Trophoblast cell (in vitro differentiated cells and primary cell): ENCODE results near the gene TTI1.
A peak's percentile ranks its signal among the peaks of the same experiment; 100 is the strongest.

Experiments
- DNase-seq, 2 donors: peaks; one replicate each; pipeline ENCODE4 v3.0.0-alpha.2; 2016
- H2AFZ ChIP-seq: 2 replicates; pipeline ENCODE4 v1.6.1; 2013; ENCODE audit warnings: low read length, moderate library complexity, mild to moderate bottlenecking; ENCODE audit not compliant: insufficient read depth, poor library complexity
- H2AK5ac ChIP-seq: 2 replicates; pipeline ENCODE4 v1.6.1; 2013; ENCODE audit warnings: mild to moderate bottlenecking, low read length
- H2BK120ac ChIP-seq: 2 replicates; pipeline ENCODE4 v1.6.1; 2013; ENCODE audit warnings: low read length, mild to moderate bottlenecking, moderate library complexity; ENCODE audit not compliant: insufficient read depth, poor library complexity
- H2BK12ac ChIP-seq: 2 replicates; pipeline ENCODE4 v1.6.1; 2013; ENCODE audit warnings: mild to moderate bottlenecking, low read length, moderate library complexity
- H2BK5ac ChIP-seq: 2 replicates; pipeline ENCODE4 v1.6.1; 2013; ENCODE audit warnings: low read length, low read depth, moderate library complexity, mild to moderate bottlenecking; ENCODE audit not compliant: poor library complexity
- H3K14ac ChIP-seq: 2 replicates; pipeline ENCODE4 v1.6.1; 2013; ENCODE audit warnings: mild to moderate bottlenecking, low read length
- H3K18ac ChIP-seq: 2 replicates; pipeline ENCODE4 v1.6.1; 2013; ENCODE audit warnings: mild to moderate bottlenecking, low read length
- H3K23ac ChIP-seq: 2 replicates; pipeline ENCODE4 v1.6.1; 2013; ENCODE audit warnings: low read length
- H3K27ac ChIP-seq: 2 replicates; pipeline ENCODE4 v1.5.1; 2013; ENCODE audit warnings: low read depth, mild to moderate bottlenecking, inconsistent platforms, low read length, moderate library complexity
- H3K27me3 ChIP-seq: 2 replicates; pipeline ENCODE4 v1.6.1; 2013; ENCODE audit warnings: inconsistent platforms, mild to moderate bottlenecking, low read length, moderate library complexity; ENCODE audit not compliant: insufficient read depth
- H3K36me3 ChIP-seq, 2 experiments: 1 replicate in 1 of 2; 2 replicates in 1 of 2; pipeline ENCODE4 v1.6.1; 2013; ENCODE audit warnings: low read length in 2 of 2, mild to moderate bottlenecking in 2 of 2, moderate library complexity in 1 of 2; ENCODE audit not compliant: insufficient read depth in 2 of 2, control insufficient read depth in 1 of 2
- H3K4ac ChIP-seq: 2 replicates; pipeline ENCODE4 v1.6.1; 2013; ENCODE audit warnings: low read depth, mild to moderate bottlenecking, low read length, moderate library complexity
- H3K4me1 ChIP-seq, 2 experiments: 1 replicate in 1 of 2; 2 replicates in 1 of 2; pipeline ENCODE4 v1.6.1; 2013; ENCODE audit warnings: low read length in 2 of 2, mild to moderate bottlenecking in 2 of 2, moderate library complexity in 1 of 2; ENCODE audit not compliant: insufficient read depth in 2 of 2, control insufficient read depth in 1 of 2
- H3K4me2 ChIP-seq: 2 replicates; pipeline ENCODE4 v1.6.1; 2013; ENCODE audit warnings: inconsistent platforms, mild to moderate bottlenecking, low read length, moderate library complexity
- H3K4me3 ChIP-seq: 2 replicates; pipeline ENCODE4 v1.5.1; 2013; ENCODE audit warnings: mild to moderate bottlenecking, low read depth, low read length, inconsistent platforms
- H3K79me1 ChIP-seq: one replicate; pipeline ENCODE4 v1.6.1; 2013; ENCODE audit warnings: low read length
- H3K79me2 ChIP-seq: 2 replicates; pipeline ENCODE4 v1.6.1; 2013; ENCODE audit warnings: low read length, mild to moderate bottlenecking; ENCODE audit not compliant: control insufficient read depth, insufficient read depth, poor library complexity
- H3K9ac ChIP-seq: 2 replicates; pipeline ENCODE4 v1.6.1; 2013; ENCODE audit warnings: mild to moderate bottlenecking, low read length
- H3K9me3 ChIP-seq: 2 replicates; pipeline ENCODE4 v1.6.1; 2013; ENCODE audit warnings: low read depth, mild to moderate bottlenecking, control low read depth, inconsistent platforms, low read length; ENCODE audit not compliant: insufficient read depth
- H4K12ac ChIP-seq: 2 replicates; pipeline ENCODE4 v1.6.1; 2013; ENCODE audit warnings: low read depth, mild to moderate bottlenecking, low read length, moderate library complexity
- H4K8ac ChIP-seq: 2 replicates; pipeline ENCODE4 v1.6.1; 2013; ENCODE audit warnings: low read depth, mild to moderate bottlenecking, low read length, moderate library complexity
- H4K91ac ChIP-seq: one replicate; pipeline ENCODE4 v1.6.1; 2013; ENCODE audit warnings: low read depth, mild to moderate bottlenecking, low read length, moderate library complexity
- WGBS: extraction: QIAGEN DNeasy Blood & Tissue Kit; methylation state at CpG from one replicate; pipeline ENCODE4 v1.1.7; 2013; ENCODE audit warnings: missing lambda C conversion rate; ENCODE audit not compliant: insufficient read length, insufficient coverage; ENCODE audit errors: extremely low coverage; 5-methylcytosine and 5-hydroxymethylcytosine counted together

TTI1 gene

DNA sequence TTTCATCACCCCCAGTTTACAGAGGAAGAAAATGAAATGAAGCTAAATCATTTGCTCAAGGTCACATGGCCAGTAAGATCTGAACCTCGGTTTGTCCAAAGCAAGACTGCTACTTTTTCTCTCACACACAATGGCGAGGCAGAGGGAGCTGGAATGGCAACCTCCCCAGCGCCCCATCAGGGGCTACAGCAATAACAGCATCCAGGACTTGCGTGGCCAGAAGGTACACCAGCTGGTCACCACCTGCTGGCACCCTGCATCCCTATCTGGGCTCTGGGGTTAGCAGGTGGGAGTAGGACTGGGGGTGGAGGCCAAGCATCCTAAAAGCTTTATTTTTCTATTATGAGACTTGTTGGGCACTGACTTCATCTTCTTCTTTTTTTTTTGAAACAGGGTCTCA lies 41.3 kb downstream of the TTI1 start:
- Histone ChIP-seq H2BK120ac (no peak overlapping the region), H3K14ac (no peak overlapping the region), H2BK12ac (no peak overlapping the region), H3K4me1 (peaks cover 0 to under 1% of the 10 kb centered on the region in 2 experiments), H3K36me3 (peaks cover 23 to 42% of the 10 kb centered on the region in 2 experiments), H3K79me2 (no peaks in the 10 kb centered on the region), H2BK5ac (no peak overlapping the region), H3K9ac (no peak overlapping the region), H4K91ac (no peak overlapping the region), H2AK5ac (no peak overlapping the region), H4K12ac (no peak overlapping the region), H3K23ac (no peak overlapping the region), H3K9me3 (no peaks in the 10 kb centered on the region), H2AFZ (no peak overlapping the region), H3K4me2 (no peak overlapping the region), H3K18ac (no peak overlapping the region), H3K4me3 (no peak overlapping the region), H3K27ac (no peak overlapping the region), H4K8ac (no peak overlapping the region), H3K79me1 (no peaks in the 10 kb centered on the region), H3K4ac (no peak overlapping the region), H3K27me3 (no peaks in the 10 kb centered on the region)
- WGBS = no CpG with 5 or more reads among the region's 4 CpGs
- DNase-seq = no peak

DNA sequence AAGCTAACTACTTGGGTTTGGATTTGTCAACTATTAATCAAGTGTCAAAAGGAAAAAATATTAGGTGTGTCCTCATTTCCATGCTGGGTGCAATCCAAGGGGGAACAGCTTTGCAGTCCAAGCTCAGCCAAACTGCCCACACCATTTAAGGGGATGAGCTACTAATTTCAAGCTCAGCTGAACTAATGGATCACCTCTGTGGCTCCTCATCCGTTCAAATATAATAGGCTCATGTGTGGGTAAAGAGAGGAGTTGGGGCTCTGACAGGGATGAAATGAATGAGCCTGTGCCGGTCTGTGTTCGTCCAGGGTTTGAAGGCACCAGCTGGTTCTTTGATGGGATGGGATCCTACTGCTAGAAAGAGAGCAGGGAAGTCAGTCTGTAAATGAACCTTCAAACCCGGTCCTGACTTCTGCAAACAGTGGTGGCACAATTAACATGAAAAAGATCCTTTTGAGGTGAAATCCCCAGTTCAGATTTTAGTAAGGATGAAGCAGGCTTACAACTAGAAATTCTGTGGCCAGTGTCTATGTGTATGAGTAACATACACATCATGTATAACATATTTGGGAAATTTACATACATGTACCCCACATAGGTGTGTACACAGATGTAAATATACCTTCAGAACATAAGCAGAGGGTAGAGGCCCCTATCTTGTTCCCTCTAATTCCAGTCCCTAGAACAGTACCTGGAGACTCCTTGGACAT lies 41.9 kb downstream of the TTI1 start:
- H3K14ac ChIP-seq = no peak overlapping the region
- no peaks in the 10 kb centered on the region for H3K79me2 ChIP-seq
- H3K79me1 ChIP-seq = no peaks in the 10 kb centered on the region
- no peak overlapping the region for H3K4me3 ChIP-seq
- WGBS = no CpG with 5 or more reads among the region's 4 CpGs
- peaks cover 0 to 2% of the 10 kb centered on the region in 2 experiments for H3K4me1 ChIP-seq
- no peak overlapping the region for H4K8ac ChIP-seq
- H3K27ac ChIP-seq = no peak overlapping the region
- no peak overlapping the region for H3K18ac ChIP-seq
- H3K9ac ChIP-seq = no peak overlapping the region
- H2BK12ac ChIP-seq = no peak overlapping the region
- H2BK120ac ChIP-seq = no peak overlapping the region
- no peak overlapping the region for H4K91ac ChIP-seq
- H3K9me3 ChIP-seq = no peaks in the 10 kb centered on the region
- no peak overlapping the region for H4K12ac ChIP-seq
- no peak for DNase-seq
- H3K36me3 ChIP-seq = peaks cover 20 to 39% of the 10 kb centered on the region in 2 experiments
- H2AK5ac ChIP-seq = no peak overlapping the region
- H3K27me3 ChIP-seq = no peaks in the 10 kb centered on the region
- no peak overlapping the region for H3K4me2 ChIP-seq
- H2AFZ ChIP-seq = no peak overlapping the region
- no peak overlapping the region for H3K4ac ChIP-seq
- H3K23ac ChIP-seq = no peak overlapping the region
- H2BK5ac ChIP-seq = no peak overlapping the region

DNA sequence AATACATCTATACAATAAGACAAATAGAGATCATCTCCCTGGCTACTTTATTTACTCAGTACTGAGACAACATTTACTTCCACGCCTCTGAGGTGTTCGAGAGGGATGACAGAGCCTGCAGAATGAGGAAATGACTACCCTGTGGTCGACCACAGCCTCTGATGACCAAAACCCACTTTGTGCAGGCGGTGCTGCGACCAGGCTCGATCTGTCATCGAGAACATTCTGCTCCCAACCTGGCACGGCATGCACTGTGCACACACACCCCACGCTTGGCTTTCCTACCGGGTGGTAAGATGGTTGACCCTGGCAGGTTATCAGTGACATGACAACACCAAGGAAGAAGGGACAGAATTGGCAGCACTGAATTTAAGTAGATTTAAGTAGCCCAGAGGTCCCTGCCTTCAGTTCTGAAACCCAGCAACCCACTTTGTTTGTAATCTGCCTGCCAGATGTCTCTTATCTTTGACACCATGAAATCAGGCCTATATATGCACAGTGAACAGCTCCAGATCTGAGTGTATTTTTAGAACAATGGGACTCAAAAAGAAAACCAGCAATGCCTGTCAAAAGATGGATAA lies 42.6 kb downstream of the TTI1 start:
- H2AFZ ChIP-seq = no peak overlapping the region
- H2BK5ac ChIP-seq = no peak overlapping the region
- H3K79me2 ChIP-seq = no peaks in the 10 kb centered on the region
- no CpG with 5 or more reads among the region's 10 CpGs for WGBS
- no peaks in the 10 kb centered on the region for H3K27me3 ChIP-seq
- H3K9me3 ChIP-seq = no peaks in the 10 kb centered on the region
- H3K4me3 ChIP-seq = no peak overlapping the region
- no peak overlapping the region for H3K18ac ChIP-seq
- no peak overlapping the region for H2AK5ac ChIP-seq
- no peak overlapping the region for H2BK120ac ChIP-seq
- no peak overlapping the region for H4K91ac ChIP-seq
- DNase-seq = peak in 1 of 2 donors; percentile 15
- H3K4me2 ChIP-seq = no peak overlapping the region
- H3K79me1 ChIP-seq = no peaks in the 10 kb centered on the region
- peaks cover 14 to 33% of the 10 kb centered on the region in 2 experiments for H3K36me3 ChIP-seq
- H4K8ac ChIP-seq = no peak overlapping the region
- H2BK12ac ChIP-seq = no peak overlapping the region
- H3K14ac ChIP-seq = no peak overlapping the region
- H3K9ac ChIP-seq = no peak overlapping the region
- peaks cover 0 to 2% of the 10 kb centered on the region in 2 experiments for H3K4me1 ChIP-seq
- no peak overlapping the region for H3K23ac ChIP-seq
- H3K27ac ChIP-seq = no peak overlapping the region
- H3K4ac ChIP-seq = no peak overlapping the region
- no peak overlapping the region for H4K12ac ChIP-seq

DNA sequence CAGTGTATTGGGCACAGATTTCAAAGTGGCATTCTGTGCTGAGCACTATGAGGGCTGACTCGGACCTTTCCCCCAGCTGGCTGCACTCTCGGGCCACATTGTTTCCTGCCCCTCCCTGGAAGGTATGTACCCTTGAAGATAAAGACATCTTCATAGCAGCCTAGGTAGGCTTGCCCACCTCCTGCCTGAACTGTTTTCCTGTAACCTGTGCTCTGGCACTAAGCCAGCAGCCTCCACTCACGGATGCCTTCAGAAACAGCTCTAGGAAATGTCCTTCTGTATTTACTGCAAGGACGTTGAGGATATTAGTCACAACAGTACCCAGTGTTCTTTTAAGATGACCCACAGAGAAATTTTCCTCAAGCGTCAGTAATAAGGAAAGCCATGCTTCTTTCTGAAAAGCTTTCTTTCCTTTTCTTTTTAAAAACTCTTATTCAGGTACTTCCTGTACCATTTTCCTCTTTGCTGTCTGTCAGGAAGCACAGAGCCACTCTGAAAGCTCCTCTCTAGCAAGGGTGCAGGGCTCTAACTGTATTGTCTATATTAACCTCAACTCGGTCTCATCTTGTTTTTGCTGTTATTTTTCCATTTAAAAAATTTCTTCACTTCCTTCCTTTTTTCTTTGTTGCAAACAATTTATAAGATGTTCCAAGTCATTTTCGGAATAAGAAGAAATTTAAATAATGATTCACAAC lies 43.5 kb downstream of the TTI1 start:
- no peak overlapping the region for H3K4me2 ChIP-seq
- no peak overlapping the region for H3K18ac ChIP-seq
- H3K23ac ChIP-seq = no peak overlapping the region
- peak in 1 of 2 donors; percentile 20 for DNase-seq
- peaks cover 12 to 26% of the 10 kb centered on the region in 2 experiments for H3K36me3 ChIP-seq
- no peak overlapping the region for H3K4ac ChIP-seq
- H2BK120ac ChIP-seq = no peak overlapping the region
- no peak overlapping the region for H2BK12ac ChIP-seq
- no peak overlapping the region for H2AK5ac ChIP-seq
- no peaks in the 10 kb centered on the region for H3K9me3 ChIP-seq
- H3K14ac ChIP-seq = no peak overlapping the region
- H3K27ac ChIP-seq = no peak overlapping the region
- no peak overlapping the region for H3K9ac ChIP-seq
- no peaks in the 10 kb centered on the region for H3K27me3 ChIP-seq
- no peaks in the 10 kb centered on the region for H3K79me2 ChIP-seq
- peaks cover 0 to 2% of the 10 kb centered on the region in 2 experiments for H3K4me1 ChIP-seq
- H4K91ac ChIP-seq = no peak overlapping the region
- H2BK5ac ChIP-seq = no peak overlapping the region
- H4K12ac ChIP-seq = no peak overlapping the region
- H4K8ac ChIP-seq = no peak overlapping the region
- H2AFZ ChIP-seq = no peak overlapping the region
- no CpG with 5 or more reads among the region's 7 CpGs for WGBS
- H3K4me3 ChIP-seq = no peak overlapping the region
- no peaks in the 10 kb centered on the region for H3K79me1 ChIP-seq
